GM23338 (cell line): ENCODE measurements around the gene BACE2.
"Not testable (repeated sequence)": the region's sequence is repeated elsewhere in the genome, so short reads cannot be mapped to it uniquely, and the experiment has no call there.

Source experiments
- CREB1 ChIP-seq: fragments of 250-450 bp; sonication (Bioruptor Pico); IDR thresholded peaks from 2 replicates; pipeline ENCODE4 v1.5.0; 2020; ENCODE audit warnings: low read depth, mild to moderate bottlenecking, moderate library complexity
- EZH2 ChIP-seq: fragments of 200-600 bp; sonication (generic); IDR thresholded peaks from one replicate; pipeline ENCODE4 v1.8.0; 2017; ENCODE audit warnings: antibody characterized with exemption, mild to moderate bottlenecking, low read depth; ENCODE audit not compliant: unreplicated experiment
- EZH2phosphoT487 ChIP-seq: fragments of 200-600 bp; sonication (generic); IDR thresholded peaks from one replicate; pipeline ENCODE4 v1.8.1; 2018; ENCODE audit warnings: antibody characterized with exemption; ENCODE audit not compliant: unreplicated experiment
- JUNB ChIP-seq: IDR thresholded peaks from one replicate; pipeline ENCODE4 v1.6.1; 2016; ENCODE audit warnings: antibody characterized with exemption; ENCODE audit not compliant: unreplicated experiment
- NANOG ChIP-seq: IDR thresholded peaks from 2 replicates; pipeline ENCODE4 v1.6.1; 2016; ENCODE audit warnings: antibody characterized with exemption, borderline replicate concordance
- POLR2AphosphoS5 ChIP-seq: IDR thresholded peaks from 2 replicates; pipeline ENCODE4 v1.6.1; 2016; ENCODE audit warnings: antibody characterized with exemption, low read depth
- STAT1 ChIP-seq: IDR thresholded peaks from one replicate; pipeline ENCODE4 v1.6.1; 2016; ENCODE audit warnings: antibody characterized with exemption; ENCODE audit not compliant: unreplicated experiment
- ZNF114 ChIP-seq: fragments of 250-450 bp; sonication (Bioruptor Pico); IDR thresholded peaks from 2 replicates; pipeline ENCODE4 v1.5.0; 2020; ENCODE audit warnings: mild to moderate bottlenecking, moderate library complexity
- ZNF331 ChIP-seq: fragments of 250-450 bp; sonication (Bioruptor Pico); IDR thresholded peaks from 2 replicates; pipeline ENCODE4 v1.5.0; 2020; ENCODE audit warnings: low read depth, mild to moderate bottlenecking, moderate library complexity
- TF ChIP-seq, protein P1 (sequence below), 2 experiments: fragments of 200-600 bp in 1 of 2; sonication (generic) in 1 of 2; conservative IDR thresholded peaks; 2 replicates each; pipeline versions ENCODE4 v1.5.1 to v1.6.1; 2016 to 2017; ENCODE audit warnings: antibody characterized with exemption in 2 of 2, low read depth in 2 of 2, mild to moderate bottlenecking in 2 of 2, moderate library complexity in 1 of 2
- TF ChIP-seq, protein P2 (sequence below): IDR thresholded peaks from one replicate; pipeline ENCODE4 v1.6.1; 2018; ENCODE audit warnings: antibody characterized with exemption; ENCODE audit not compliant: unreplicated experiment
- TF ChIP-seq, protein P3 (sequence below): IDR thresholded peaks from 2 replicates; pipeline ENCODE4 v1.6.1; 2016; ENCODE audit warnings: antibody characterized with exemption
- TF ChIP-seq, protein P4 (sequence below): fragments of 250-450 bp; sonication (Bioruptor Pico); IDR thresholded peaks from 2 replicates; pipeline ENCODE4 v1.5.0; 2020; ENCODE audit warnings: mild to moderate bottlenecking, moderate library complexity

DNA sequence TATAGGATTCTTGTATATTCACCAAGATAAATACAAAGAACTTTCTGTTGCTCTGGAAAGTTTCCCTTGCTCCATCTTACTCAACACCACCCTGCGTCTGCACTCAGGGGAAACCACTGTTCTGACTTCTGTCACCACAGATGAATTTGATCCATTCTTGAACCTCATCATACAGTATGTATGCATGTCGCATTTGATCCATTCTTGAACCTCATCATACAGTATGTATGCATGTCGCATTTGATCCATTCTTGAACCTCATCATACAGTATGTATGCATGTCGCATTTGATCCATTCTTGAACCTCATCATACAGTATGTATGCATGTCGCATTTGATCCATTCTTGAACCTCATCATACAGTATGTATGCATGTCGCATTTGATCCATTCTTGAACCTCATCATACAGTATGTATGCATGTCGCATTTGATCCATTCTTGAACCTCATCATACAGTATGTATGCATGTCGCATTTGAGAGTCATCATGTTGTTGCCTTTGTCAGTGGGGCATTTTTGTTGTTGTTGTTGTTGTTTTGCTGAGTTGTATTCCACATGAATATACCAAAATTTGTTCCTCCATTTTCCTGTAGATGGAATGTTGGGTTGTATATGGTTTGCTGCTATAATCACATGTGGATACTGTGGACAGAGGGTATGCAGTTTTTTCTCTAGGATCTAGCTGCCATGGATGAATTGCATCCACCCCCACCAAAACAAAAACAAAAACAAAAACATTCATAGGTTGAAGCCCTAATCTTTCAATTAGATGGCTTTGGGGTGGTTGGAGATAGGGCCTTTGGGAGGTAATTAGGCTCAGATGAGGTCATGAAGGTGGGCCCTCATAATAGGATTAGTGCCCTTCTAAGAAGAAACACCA is 145.6 kb downstream of the BACE2 start:
- TF ChIP-seq, protein P1, sequence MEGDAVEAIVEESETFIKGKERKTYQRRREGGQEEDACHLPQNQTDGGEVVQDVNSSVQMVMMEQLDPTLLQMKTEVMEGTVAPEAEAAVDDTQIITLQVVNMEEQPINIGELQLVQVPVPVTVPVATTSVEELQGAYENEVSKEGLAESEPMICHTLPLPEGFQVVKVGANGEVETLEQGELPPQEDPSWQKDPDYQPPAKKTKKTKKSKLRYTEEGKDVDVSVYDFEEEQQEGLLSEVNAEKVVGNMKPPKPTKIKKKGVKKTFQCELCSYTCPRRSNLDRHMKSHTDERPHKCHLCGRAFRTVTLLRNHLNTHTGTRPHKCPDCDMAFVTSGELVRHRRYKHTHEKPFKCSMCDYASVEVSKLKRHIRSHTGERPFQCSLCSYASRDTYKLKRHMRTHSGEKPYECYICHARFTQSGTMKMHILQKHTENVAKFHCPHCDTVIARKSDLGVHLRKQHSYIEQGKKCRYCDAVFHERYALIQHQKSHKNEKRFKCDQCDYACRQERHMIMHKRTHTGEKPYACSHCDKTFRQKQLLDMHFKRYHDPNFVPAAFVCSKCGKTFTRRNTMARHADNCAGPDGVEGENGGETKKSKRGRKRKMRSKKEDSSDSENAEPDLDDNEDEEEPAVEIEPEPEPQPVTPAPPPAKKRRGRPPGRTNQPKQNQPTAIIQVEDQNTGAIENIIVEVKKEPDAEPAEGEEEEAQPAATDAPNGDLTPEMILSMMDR (conservative IDR thresholded peaks at IDR 0.05; ENCODE audit: low read depth in 2 of 2), result not testable (repeated sequence)
- not testable (repeated sequence) for TF ChIP-seq EZH2phosphoT487; EZH2; JUNB; POLR2AphosphoS5; ZNF114 (CRISPR knock-in tag); STAT1; CREB1 (CRISPR knock-in tag); ZNF331; NANOG
- TF ChIP-seq, protein P2, sequence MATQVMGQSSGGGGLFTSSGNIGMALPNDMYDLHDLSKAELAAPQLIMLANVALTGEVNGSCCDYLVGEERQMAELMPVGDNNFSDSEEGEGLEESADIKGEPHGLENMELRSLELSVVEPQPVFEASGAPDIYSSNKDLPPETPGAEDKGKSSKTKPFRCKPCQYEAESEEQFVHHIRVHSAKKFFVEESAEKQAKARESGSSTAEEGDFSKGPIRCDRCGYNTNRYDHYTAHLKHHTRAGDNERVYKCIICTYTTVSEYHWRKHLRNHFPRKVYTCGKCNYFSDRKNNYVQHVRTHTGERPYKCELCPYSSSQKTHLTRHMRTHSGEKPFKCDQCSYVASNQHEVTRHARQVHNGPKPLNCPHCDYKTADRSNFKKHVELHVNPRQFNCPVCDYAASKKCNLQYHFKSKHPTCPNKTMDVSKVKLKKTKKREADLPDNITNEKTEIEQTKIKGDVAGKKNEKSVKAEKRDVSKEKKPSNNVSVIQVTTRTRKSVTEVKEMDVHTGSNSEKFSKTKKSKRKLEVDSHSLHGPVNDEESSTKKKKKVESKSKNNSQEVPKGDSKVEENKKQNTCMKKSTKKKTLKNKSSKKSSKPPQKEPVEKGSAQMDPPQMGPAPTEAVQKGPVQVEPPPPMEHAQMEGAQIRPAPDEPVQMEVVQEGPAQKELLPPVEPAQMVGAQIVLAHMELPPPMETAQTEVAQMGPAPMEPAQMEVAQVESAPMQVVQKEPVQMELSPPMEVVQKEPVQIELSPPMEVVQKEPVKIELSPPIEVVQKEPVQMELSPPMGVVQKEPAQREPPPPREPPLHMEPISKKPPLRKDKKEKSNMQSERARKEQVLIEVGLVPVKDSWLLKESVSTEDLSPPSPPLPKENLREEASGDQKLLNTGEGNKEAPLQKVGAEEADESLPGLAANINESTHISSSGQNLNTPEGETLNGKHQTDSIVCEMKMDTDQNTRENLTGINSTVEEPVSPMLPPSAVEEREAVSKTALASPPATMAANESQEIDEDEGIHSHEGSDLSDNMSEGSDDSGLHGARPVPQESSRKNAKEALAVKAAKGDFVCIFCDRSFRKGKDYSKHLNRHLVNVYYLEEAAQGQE, result not testable (repeated sequence)
- TF ChIP-seq, protein P3, sequence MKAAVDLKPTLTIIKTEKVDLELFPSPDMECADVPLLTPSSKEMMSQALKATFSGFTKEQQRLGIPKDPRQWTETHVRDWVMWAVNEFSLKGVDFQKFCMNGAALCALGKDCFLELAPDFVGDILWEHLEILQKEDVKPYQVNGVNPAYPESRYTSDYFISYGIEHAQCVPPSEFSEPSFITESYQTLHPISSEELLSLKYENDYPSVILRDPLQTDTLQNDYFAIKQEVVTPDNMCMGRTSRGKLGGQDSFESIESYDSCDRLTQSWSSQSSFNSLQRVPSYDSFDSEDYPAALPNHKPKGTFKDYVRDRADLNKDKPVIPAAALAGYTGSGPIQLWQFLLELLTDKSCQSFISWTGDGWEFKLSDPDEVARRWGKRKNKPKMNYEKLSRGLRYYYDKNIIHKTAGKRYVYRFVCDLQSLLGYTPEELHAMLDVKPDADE, result not testable (repeated sequence)
- TF ChIP-seq, protein P4, sequence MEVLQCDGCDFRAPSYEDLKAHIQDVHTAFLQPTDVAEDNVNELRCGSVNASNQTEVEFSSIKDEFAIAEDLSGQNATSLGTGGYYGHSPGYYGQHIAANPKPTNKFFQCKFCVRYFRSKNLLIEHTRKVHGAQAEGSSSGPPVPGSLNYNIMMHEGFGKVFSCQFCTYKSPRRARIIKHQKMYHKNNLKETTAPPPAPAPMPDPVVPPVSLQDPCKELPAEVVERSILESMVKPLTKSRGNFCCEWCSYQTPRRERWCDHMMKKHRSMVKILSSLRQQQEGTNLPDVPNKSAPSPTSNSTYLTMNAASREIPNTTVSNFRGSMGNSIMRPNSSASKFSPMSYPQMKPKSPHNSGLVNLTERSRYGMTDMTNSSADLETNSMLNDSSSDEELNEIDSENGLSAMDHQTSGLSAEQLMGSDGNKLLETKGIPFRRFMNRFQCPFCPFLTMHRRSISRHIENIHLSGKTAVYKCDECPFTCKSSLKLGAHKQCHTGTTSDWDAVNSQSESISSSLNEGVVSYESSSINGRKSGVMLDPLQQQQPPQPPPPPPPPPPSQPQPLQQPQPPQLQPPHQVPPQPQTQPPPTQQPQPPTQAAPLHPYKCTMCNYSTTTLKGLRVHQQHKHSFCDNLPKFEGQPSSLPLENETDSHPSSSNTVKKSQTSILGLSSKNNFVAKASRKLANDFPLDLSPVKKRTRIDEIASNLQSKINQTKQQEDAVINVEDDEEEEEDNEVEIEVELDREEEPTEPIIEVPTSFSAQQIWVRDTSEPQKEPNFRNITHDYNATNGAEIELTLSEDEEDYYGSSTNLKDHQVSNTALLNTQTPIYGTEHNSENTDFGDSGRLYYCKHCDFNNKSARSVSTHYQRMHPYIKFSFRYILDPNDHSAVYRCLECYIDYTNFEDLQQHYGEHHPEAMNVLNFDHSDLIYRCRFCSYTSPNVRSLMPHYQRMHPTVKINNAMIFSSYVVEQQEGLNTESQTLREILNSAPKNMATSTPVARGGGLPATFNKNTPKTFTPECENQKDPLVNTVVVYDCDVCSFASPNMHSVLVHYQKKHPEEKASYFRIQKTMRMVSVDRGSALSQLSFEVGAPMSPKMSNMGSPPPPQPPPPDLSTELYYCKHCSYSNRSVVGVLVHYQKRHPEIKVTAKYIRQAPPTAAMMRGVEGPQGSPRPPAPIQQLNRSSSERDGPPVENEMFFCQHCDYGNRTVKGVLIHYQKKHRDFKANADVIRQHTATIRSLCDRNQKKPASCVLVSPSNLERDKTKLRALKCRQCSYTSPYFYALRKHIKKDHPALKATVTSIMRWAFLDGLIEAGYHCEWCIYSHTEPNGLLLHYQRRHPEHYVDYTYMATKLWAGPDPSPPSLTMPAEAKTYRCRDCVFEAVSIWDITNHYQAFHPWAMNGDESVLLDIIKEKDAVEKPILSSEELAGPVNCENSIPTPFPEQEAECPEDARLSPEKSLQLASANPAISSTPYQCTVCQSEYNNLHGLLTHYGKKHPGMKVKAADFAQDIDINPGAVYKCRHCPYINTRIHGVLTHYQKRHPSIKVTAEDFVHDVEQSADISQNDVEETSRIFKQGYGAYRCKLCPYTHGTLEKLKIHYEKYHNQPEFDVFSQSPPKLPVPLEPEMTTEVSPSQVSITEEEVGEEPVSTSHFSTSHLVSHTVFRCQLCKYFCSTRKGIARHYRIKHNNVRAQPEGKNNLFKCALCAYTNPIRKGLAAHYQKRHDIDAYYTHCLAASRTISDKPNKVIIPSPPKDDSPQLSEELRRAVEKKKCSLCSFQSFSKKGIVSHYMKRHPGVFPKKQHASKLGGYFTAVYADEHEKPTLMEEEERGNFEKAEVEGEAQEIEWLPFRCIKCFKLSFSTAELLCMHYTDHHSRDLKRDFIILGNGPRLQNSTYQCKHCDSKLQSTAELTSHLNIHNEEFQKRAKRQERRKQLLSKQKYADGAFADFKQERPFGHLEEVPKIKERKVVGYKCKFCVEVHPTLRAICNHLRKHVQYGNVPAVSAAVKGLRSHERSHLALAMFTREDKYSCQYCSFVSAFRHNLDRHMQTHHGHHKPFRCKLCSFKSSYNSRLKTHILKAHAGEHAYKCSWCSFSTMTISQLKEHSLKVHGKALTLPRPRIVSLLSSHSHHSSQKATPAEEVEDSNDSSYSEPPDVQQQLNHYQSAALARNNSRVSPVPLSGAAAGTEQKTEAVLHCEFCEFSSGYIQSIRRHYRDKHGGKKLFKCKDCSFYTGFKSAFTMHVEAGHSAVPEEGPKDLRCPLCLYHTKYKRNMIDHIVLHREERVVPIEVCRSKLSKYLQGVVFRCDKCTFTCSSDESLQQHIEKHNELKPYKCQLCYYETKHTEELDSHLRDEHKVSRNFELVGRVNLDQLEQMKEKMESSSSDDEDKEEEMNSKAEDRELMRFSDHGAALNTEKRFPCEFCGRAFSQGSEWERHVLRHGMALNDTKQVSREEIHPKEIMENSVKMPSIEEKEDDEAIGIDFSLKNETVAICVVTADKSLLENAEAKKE (CRISPR knock-in tag), result not testable (repeated sequence)
